Hepatic stellate cell (primary cell): ENCODE data around the gene AGMAT.

Experiments
- DNase-seq: peaks from one replicate; pipeline ENCODE4 v3.0.0; 2011; ENCODE audit warnings: low spot score

Gene AGMAT, protein sequence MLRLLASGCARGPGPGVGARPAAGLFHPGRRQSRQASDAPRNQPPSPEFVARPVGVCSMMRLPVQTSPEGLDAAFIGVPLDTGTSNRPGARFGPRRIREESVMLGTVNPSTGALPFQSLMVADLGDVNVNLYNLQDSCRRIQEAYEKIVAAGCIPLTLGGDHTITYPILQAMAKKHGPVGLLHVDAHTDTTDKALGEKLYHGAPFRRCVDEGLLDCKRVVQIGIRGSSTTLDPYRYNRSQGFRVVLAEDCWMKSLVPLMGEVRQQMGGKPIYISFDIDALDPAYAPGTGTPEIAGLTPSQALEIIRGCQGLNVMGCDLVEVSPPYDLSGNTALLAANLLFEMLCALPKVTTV

DNA sequence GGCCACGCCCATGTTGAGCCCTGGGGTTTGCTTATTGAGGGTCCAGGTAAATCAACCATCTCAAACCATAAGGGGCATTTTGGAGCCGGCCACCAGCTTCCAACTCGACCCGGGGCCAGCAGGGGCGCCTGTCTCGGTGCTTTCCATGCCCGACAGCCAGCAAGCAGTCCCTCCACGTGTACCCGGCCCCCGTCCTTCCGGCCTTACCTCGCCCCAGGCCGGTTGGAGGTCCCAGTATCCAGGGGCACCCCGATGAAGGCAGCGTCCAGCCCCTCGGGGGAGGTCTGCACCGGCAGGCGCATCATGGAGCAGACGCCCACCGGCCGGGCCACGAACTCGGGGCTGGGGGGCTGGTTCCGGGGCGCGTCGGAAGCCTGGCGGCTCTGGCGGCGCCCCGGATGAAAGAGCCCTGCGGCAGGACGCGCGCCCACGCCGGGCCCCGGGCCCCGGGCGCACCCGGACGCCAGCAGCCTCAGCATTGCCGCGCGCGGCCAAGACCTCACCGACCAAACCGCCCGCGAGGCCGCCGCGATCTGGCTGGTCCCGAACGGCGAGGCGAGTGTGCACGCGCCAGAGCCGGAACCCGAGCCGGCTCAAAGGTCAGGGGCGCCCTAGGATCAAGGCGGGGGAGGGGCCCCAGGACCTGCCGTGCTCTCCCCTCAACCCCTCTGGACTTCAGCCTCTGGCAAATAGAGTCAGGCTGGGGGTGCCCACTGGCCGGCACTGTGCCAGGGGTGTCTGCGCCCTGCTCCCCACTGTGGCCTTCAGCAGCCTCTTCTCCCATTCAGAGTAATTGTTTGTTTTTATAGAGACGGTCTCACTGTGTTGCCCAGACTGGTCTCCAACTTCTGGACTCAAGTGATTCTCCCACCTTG lies at the start of gene AGMAT:
TSS of gene AGMAT (minus strand) at position 563 of the 875 bp plus-strand sequence. CDS start at position 479, 84 bp downstream.
- DNase-seq, result peak; percentile 61

DNA sequence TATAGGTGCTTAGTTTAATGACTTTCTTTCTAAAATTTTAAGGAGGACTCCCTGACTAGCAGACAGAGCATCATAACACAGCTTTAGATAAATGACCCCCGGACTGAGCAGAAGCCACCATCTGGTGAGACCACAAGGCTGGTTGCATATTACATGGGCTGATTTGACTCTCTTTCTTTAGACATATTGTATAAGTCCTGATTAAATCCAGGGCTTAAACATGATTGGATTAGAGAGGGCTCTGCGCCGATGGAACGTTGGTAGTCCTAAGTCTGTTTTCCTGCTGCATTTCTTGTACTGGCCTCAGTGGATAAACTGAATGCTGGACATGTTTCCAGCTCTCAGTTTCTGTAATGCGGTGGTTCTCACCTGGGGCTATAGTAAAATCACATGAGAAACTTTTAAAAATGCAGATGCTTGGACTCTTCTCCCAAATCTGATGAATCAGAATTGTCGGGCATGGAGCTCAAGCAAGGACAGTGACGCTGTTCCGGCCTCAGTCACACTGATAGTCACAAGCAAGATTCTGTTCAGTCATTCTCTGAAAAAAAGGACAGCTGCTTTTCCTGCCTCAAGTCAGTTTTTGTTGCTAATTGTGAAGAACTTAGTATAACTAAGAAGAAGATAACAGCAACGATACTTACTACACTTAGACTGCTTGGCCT lies 49.0 kb upstream of the AGMAT start:
- no peak for DNase-seq

DNA sequence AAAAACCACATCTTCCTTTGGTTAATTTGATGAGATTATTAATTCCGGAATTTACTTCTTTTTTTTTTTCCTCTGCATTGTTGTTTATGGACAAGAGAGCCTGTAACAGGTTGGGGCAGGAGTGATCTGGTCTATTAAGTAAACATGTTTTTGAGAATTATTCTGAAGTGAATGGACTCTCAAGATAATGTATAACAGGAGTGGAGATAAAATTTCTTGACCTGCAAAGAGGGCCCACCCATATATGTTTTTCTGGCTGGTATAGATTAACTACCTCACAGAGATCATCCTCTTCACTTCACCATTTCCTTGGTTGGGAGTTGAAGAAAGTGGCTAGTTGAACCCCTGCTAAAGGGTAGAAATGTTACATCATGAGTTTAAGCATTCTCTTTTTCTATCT lies 43.2 kb upstream of the AGMAT start:
- DNase-seq, result no peak

DNA sequence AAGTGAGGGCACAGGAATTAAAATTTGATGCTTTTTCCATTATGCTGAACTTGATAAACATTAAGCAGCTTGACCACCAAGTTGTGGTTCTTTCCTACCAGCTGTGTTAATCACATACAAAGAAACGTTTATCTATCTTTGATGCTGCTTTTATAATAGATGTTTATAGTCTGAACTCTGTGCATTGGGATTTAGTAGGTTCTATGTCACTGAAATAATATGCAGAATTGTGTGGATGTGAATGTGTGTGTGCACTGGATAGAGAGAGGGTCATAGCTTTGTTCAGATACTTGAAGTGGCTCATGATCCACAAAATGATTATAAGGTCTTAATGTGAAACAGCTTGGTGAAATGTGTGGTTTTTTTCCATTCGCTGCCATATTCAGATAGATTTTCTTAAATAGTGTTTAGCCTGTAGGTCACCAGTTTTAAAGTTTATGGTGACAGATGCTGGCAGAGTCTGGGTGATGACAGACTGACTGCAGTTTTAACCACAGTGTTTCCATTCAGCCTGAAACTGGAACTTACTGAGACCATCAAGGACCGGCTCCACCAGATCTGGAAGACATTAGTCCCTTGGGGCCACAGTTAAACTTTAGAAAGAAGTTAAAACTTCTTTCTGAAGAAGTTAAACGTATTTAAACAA lies 42.6 kb upstream of the AGMAT start:
- DNase-seq, result no peak

DNA sequence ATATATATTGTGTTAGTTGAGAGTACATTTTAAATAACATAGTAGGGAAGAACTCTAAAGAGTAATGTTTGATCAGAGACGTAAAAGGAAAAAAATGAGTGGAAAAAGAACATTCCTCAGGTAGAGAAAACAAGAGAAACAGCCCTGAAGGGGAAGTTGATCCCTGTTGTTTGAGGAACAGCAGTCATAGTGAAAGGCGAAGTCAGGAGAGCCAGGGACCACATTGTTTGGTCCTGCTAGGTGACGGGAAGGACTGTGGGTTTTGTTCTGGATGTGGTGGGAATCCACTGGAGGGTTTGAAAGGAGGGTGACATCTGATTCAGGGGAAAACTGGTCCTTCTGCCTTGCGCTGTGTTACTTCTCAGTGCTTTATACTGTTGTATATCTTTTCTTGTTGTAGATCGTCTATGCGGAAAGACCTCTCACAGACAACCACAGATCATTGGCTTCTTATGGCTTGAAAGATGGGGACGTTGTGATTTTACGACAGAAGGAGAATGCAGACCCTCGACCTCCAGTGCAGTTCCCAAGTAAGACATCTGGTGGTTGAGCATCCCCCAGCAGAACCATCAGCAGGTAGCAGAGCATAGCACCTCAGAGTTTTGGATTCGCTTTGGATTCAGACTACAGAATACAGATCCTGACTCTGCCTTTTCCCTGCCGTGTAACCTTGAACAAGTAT lies 41.6 kb upstream of the AGMAT start:
- no peak for DNase-seq

DNA sequence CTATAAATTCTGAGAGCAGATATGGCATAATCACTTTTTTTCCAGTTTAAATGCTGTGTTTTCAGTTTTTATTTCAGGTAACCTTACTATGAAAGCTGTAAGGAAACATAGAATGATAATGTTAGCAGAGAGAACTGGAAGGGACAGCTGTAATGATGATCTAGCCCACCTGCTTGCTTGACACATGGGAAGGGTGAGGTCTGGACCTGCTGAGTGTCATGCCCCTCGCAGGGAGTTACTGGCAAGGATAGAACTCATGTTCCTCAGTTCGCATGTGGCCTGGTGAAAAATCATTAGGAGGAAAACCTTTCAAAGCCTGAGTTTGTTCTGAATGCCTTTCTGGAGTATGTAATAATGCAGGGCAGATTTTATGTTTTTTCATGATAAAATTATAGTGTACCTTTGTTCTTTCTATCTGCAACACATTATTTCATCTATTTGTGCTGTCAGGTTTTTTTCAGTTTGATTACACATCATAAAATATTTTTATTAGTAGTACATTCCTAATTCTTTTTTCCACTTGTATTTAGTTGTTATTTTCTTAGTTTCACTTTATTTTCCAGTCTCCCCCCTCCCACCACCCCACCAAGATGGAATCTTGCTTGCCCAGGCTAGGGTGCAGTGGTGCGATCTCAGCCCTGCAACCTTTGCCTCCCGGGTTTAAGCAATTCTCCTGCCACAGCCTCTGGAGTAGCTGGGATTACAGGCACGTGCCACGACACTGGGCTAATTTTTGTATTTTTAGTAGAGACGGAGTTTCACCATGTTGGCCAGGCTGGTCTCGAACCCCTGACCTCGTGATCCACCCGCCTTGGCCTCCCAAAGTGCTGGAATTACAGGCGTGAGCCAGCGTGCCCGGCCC lies 40.4 kb upstream of the AGMAT start:
- DNase-seq, result no peak

DNA sequence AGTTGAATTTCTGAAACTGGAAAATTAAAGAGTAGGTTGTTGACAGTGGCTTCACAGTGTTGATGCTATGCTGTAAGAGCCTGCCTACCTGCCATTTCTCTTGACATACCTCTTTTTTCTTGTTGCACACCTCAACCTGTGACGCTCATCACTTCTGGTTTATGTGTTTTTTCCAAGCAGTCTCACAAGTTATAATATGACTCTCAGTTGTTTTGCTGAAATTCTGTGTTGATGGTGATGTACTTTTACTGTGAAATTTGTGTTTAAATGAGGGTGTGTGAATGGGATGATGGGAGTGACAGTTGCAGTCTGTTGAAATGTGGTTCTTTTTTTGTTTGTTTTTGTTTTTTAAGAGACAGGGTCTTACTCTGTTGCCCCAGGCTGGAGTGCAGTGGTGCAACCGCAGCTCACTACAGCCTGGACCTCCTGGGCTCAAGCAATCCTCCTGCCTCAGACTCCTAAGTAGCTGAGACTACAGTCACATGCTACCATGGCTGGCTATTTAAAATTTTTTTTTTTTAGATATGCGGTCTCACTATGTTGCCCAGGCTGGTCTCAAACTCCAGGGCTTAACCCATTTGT lies 39.4 kb upstream of the AGMAT start:
- DNase-seq, result no peak

DNA sequence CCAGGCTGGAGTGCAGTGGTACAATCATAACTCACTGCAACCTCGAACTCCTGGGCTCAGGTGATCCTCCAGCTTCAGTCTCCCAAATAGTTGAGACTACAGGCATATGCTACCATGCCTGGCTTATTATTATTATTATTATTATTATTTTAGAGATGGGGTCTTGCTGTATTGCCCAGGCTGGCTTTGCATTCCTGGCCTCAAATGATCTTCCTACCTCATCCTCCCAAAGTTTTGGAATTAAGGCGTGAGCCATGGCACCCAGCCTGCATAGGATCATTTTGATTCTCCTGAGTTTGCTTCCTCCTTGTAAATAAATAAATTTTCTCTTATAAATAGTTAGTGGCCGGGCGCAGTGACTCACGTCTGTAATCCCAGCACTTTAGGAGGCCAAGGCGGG lies 38.6 kb upstream of the AGMAT start:
- no peak for DNase-seq

DNA sequence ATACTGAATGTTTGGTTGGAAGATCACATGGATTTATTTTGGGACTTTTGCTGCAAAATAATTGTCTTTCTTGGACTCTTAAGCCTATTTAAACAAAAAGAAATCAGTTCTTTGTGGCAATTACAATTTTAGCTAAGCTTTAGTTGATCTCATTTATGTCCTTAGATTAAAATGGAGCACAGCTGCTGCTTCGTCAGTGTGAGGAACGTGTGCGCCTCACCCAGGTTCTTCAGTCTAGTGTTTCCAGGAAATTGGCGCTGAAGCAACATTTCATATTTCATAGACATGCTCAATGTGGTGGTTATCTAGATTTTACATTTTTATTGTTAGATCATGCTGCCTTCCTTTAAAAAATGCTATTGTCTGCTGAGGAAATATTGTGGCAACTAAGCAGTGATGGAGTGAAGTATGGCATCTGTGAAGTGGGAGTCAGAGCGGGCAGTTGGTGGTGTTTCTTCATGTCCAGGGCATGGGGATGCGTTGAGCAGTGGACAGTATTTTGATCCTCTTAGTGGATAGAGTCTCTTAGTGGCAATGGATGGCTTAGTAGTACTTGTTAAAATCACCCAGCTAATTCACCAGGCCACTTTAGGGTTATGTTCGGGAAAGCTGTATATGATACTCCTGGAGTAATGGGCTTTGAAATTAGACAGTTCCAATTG lies 38.0 kb upstream of the AGMAT start:
- DNase-seq, result no peak

DNA sequence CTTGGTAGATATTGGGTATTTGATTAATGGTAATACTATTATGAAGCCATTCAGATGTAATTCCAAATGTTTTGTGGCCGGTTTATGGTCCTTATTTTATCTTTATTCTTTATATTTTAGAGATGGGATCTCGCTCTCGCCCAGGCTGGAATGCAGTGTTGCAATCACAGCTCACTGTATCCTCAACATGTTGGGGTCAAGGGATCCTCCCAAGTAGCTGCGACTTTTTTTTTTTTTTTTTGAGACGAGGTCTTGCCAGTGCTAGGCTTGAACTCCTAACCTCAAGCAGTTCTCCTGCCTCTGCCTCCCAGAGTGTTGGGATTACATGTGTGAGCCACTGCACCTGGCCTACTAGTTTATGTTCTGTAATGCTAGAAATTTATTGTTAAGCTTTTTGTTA lies 37.1 kb upstream of the AGMAT start:
- no peak for DNase-seq

DNA sequence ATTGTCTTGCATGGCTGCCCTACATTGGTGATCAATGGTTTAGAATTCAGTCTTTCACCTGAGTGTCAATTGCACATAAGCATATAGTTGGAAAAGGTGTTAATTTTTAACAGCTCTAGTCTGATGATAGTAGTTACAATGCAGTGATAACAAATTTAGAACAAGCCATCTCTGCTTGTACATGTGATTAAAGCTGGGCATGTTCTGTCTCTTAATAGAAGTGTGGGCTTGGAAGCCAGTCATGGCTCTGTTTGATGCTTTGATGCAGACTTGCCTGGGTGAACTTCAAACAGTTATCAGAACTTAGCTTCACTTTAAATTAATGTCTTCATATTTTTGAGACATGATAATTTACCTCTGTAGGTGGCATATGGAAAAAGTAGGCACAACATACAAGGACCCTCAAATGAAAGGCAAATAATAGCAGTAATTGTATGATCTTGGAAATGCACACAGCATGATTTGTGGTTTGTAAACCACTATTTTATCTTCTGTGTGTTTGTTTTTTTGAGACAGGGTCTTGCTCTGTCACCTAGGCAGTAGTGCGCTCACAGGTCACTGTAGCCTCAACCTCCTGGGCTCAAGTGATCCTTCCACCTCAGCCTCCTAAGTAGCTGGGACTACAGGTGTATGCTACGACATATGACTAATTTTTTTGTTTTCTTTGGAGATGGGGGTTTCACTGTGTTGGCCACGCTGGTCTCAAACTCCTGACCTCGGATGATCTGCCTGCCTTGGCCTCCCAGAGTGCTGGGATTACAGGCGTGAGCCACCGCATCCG lies 36.2 kb upstream of the AGMAT start:
- DNase-seq, result no peak

DNA sequence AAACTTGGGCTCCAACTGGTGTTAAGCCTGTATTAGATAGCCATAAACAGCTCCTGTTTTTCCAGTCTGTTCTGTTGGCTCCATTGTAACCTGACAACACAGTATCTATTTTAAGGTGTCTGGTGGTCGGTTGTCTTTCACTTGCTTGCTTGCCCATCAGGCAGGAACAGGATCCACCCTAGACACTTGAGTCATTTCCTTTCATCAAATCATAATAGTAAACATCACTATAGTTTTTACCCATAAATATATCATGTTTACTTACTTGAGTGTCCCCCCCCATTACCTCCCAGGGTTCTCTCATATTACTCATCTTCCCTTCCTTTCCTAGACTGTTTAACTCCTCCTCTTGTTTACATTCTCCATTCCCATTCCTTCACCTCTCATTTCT lies 35.3 kb upstream of the AGMAT start:
- DNase-seq, result peak; percentile 46

DNA sequence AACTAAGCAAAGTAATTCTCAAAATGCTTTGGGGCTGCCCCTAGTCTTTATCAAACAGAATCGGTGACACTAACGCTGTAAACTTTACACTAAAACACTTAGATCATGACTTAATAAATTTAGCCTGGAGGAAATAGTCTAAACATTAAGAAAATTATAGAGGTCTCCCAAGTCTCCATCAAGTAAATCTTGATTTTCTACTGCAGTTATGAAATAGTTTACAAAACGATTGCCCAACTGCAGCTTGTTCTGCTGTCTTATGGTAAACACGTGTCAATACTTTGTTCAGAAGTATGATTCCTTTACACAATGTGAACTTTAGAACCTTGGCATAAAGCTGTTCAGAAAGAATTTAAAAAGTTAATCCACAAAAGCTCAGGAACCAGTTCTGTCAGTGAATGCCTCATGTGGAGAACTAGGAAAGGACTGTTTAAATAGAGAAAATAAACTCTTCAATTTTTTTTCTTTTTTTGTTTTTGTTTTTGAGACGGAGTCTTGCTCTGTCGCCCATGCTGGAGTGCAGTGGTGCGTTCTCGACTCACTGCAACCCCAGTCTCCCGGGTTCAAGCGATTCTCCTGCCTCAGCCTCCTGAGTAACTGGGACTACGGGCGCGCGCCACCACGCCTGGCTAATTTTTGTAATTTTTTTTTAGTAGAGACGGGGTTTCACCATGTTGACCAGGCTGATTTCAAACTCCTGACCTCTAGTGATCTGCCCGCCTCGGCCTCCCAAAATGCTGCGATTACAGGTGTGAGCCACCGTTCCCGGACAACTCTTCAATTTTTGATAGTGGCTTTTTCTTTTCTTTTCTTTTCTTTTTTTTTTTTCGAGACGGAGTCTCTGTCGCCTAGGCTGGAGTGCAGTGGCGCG lies 34.0 kb upstream of the AGMAT start:
- DNase-seq, result peak; percentile 35

DNA sequence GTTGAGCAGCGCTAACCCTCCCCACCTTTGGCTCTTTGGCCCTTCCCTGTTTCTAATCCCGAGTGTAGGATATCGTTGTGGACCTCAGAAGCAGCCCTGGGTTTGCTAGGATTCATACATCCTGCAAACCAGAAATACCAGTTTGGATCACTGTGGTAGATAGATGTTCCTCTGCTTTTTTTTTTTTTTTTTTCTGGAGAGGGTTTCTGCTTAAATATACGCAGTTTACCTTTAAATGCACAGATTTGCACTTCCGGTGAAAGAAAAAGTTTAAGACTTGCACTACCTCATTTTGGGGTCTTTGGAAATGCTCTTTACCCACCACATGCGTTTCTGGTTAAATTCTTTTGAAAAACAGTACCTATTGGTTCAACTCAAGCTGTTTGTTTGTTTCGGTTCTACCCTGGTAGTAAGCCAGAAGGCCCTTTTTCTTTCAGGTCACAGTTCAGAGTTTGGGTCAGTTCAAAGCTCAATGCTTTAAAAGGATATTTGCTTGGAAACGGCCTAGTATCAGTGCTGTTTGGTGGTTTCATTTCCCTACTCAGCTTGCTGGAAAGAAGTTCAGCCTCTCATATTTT lies 33.3 kb upstream of the AGMAT start:
- DNase-seq, result peak; percentile 35

DNA sequence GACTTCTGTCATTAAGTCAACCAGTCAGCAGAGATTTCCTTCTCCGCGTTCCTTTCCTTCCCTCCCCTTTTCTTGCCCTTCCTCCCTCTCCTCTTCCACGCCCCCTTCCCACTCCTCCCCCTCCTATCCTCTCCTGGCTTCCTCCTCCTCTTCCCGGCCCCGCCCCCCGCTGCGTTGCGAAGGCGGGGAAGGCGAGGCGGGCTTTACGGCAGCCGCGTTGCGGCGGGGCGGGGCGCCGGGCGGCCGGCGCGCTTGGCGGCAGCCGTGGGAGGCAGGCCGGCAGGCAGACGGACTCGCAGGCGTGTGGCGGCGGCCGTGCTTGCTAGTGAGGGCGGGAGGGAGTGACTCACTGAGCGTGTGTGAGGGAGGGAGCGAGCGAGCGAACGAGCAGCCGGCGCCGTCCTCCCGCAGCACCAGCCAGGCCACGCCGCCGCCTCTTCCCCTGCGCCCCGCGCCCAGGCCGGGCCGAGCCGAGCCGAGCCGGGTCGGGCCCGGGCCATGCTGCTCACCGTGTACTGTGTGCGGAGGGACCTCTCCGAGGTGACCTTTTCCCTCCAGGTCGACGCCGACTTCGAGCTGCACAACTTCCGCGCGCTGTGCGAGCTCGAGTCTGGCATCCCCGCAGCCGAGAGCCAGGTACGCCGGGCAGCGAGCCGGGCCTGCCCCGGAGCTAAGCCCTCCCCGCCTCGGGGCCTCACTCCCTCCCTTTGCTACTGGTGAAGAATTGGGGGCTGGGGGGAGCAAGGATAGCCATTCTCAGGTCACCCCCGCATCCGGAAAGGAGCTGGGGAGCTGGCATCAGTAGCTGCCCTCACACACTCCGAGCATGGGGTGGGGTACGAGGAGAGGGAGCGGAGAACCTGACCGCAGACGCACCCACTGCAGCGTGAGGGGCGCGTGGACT lies 32.6 kb upstream of the AGMAT start, which contains the start of gene DDI2:
TSS of gene DDI2 (plus strand) at position 286 of the 904 bp plus-strand sequence. CDS start at position 499, 213 bp downstream.
- DNase-seq, result peak; percentile 94
